ENCODE measurements around the gene TMEM114.

DNA sequence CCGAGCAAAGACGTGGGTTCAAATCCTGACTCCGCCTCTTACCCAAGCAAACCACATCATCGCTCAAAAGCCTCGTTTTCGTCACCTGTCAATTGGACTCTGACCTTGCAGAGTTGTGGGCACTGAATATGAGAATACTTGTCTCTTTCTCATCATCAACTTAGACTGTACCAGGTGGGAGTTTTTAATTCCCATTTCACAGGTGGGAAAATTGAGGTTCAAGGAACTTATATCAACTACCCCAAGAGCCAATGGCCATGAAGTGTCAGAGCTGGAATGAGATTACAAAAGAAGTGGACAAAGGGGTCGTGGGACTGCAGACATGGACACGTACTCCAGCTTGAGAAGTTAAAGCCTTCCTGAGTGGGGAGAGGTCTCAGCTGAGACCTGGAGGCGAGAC, 10.8 kb downstream of the TMEM114 start:
- TF ChIP-seq, protein P1, sequence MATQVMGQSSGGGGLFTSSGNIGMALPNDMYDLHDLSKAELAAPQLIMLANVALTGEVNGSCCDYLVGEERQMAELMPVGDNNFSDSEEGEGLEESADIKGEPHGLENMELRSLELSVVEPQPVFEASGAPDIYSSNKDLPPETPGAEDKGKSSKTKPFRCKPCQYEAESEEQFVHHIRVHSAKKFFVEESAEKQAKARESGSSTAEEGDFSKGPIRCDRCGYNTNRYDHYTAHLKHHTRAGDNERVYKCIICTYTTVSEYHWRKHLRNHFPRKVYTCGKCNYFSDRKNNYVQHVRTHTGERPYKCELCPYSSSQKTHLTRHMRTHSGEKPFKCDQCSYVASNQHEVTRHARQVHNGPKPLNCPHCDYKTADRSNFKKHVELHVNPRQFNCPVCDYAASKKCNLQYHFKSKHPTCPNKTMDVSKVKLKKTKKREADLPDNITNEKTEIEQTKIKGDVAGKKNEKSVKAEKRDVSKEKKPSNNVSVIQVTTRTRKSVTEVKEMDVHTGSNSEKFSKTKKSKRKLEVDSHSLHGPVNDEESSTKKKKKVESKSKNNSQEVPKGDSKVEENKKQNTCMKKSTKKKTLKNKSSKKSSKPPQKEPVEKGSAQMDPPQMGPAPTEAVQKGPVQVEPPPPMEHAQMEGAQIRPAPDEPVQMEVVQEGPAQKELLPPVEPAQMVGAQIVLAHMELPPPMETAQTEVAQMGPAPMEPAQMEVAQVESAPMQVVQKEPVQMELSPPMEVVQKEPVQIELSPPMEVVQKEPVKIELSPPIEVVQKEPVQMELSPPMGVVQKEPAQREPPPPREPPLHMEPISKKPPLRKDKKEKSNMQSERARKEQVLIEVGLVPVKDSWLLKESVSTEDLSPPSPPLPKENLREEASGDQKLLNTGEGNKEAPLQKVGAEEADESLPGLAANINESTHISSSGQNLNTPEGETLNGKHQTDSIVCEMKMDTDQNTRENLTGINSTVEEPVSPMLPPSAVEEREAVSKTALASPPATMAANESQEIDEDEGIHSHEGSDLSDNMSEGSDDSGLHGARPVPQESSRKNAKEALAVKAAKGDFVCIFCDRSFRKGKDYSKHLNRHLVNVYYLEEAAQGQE (IDR thresholded peaks at IDR 0.05; ENCODE audit: insufficient read depth in 1 of 2, low read depth in 2 of 2, low read length in 2 of 2) = no peak
- no peak for TF ChIP-seq POLR2AphosphoS5 (IDR thresholded peaks at IDR 0.05; ENCODE audit: low read depth, low read length)

All from PFSK-1 (cell line).